Vagina (tissue), 2 donors: ENCODE results near the gene ADGRA1. TPM values are rescaled to one million over a fixed set of nuclear protein-coding genes. Genes with fewer than 3 reads are reported as not detected.

ENCODE experiments used
- DNase-seq, 2 donors: peaks; one replicate each; pipeline ENCODE4 v3.0.0-alpha.2; 2017; ENCODE audit errors: extremely low spot score in 2 of 2
- H3K27ac ChIP-seq: fragments of 200-600 bp; sonication (generic); one replicate; pipeline ENCODE4 v1.5.1; 2019
- H3K27me3 ChIP-seq: fragments of 200-600 bp; sonication (generic); one replicate; pipeline ENCODE4 v1.5.1; 2019
- H3K36me3 ChIP-seq, 2 donors: fragments of 200-600 bp; sonication (generic); one replicate each; pipeline ENCODE4 v1.5.1; 2017 to 2019
- H3K4me1 ChIP-seq: fragments of 200-600 bp; sonication (generic); one replicate; pipeline ENCODE4 v1.5.1; 2019
- H3K4me3 ChIP-seq, 2 donors: fragments of 200-600 bp; sonication (generic); 1 replicate in 1 of 2; 2 replicates in 1 of 2; pipeline ENCODE4 v1.5.1; 2016 to 2019
- H3K9me3 ChIP-seq: fragments of 200-600 bp; sonication (generic); one replicate; pipeline ENCODE4 v1.5.1; 2019
- POLR2A ChIP-seq, 2 donors: fragments of 450-650 bp; IDR thresholded peaks; one replicate each; pipeline ENCODE4 v1.6.1; 2017; ENCODE audit warnings: antibody characterized with exemption in 2 of 2, mild to moderate bottlenecking in 2 of 2, moderate library complexity in 2 of 2
- POLR2AphosphoS5 ChIP-seq, 2 donors: sonication (generic); formaldehyde crosslinking; IDR thresholded peaks; one replicate each; pipeline ENCODE4 v1.9.0; 2017; ENCODE audit warnings: antibody characterized with exemption in 2 of 2, mild to moderate bottlenecking in 2 of 2, low read depth in 1 of 2; ENCODE audit not compliant: insufficient read depth in 1 of 2
- intact Hi-C: fragments of 100-400 bp; cut with DNase I; formaldehyde crosslinking; loops from one replicate; pipeline ENCODE4 v1.15.1; 2023
- total RNA-seq: library from RNA; depleted of rRNA; stranded (reverse); fragments of >200 nt; gene quantifications from one replicate; pipeline ENCODE4 v1.2.3, GENCODE V29; 2016
- TF ChIP-seq, protein P1 (sequence below), 3 experiments: fragments of 450-650 bp in 2 of 3; fragments of 200-600 bp in 1 of 3; sonication (generic) in 1 of 3; IDR thresholded peaks; one replicate each; pipeline ENCODE4 v1.5.1; 2017 to 2019; ENCODE audit warnings: antibody characterized with exemption in 3 of 3, mild to moderate bottlenecking in 2 of 3, moderate library complexity in 2 of 3

The ADGRA1 gene
- total RNA-seq, 1 donor from 2014 or later, result 0.49 TPM

DNA sequence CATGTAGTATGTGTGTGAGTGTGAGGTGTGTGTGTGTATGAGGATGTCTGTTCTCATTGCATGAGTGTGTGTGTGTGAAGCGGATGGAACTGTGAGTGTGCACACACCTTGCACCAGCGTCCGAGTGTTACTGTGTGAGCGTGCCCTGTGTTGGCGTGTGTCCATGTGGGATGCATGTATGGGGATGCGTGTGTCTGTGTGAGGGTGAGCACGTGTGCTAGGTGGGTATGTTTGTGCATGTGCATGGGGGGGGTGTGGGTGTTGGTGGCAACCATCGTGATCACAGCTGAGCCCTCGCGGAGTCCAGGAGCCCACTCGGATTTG is 78.7 kb downstream of the ADGRA1 start:
- no peak for DNase-seq
- no peak for TF ChIP-seq POLR2AphosphoS5 (IDR thresholded peaks at IDR 0.05; ENCODE audit: insufficient read depth in 1 of 2, low read depth in 1 of 2)
- TF ChIP-seq, protein P1, sequence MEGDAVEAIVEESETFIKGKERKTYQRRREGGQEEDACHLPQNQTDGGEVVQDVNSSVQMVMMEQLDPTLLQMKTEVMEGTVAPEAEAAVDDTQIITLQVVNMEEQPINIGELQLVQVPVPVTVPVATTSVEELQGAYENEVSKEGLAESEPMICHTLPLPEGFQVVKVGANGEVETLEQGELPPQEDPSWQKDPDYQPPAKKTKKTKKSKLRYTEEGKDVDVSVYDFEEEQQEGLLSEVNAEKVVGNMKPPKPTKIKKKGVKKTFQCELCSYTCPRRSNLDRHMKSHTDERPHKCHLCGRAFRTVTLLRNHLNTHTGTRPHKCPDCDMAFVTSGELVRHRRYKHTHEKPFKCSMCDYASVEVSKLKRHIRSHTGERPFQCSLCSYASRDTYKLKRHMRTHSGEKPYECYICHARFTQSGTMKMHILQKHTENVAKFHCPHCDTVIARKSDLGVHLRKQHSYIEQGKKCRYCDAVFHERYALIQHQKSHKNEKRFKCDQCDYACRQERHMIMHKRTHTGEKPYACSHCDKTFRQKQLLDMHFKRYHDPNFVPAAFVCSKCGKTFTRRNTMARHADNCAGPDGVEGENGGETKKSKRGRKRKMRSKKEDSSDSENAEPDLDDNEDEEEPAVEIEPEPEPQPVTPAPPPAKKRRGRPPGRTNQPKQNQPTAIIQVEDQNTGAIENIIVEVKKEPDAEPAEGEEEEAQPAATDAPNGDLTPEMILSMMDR (IDR thresholded peaks at IDR 0.05), result no peak
- TF ChIP-seq POLR2A (IDR thresholded peaks at IDR 0.05), result no peak
- Histone ChIP-seq H3K4me3 (no peak overlapping the region), H3K4me1 (peaks cover 4% of the 10 kb centered on the region), H3K9me3 (no peaks in the 10 kb centered on the region), H3K27me3 (no peaks in the 10 kb centered on the region), H3K36me3 (no peaks in the 10 kb centered on the region), H3K27ac (no peak overlapping the region)
- intact Hi-C loops, result no loop called here

DNA sequence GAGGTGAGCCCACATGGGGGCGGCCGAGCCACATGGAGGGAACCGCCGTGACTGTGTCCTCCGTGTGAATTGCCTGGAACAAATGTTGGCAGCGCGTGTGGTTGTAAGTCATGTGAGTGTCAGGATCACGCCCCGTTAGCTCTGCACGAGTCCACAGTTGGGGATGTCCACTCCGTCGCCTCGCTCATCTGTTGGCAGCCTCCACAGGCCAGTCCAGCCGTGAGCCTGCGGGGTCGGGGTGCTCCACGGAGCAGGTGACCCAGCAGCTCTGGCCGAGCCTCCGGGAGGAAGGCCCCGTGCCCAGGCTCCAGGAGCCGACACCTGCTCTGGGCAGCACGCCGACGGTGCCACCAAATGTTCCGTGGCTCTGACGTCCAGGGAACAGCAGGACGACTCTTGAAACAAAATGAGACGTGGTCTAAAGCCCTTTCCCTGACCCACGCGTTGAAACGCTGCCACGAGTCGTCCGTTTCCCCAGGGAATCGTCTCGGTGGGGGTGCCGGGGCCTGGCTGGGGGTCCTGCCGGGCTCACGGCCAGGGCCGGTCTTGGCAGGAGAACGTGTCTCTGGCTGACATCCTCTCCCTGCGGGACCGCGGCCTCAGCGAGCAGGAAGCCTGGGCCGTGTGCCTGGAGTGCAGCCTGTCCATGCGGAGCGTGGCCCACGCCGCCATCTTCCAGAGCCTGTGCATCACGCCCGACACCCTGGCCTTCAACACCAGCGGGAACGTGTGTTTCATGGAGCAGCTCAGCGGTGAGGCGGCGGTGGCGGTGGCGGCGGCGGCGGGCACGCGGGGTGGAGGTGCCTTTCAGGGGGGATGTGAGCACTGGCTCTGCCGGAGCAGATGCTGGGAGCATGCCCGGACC is 79.3 kb downstream of the ADGRA1 start:
- no peaks in the 10 kb centered on the region for H3K27me3 ChIP-seq
- TF ChIP-seq, protein P1 (IDR thresholded peaks at IDR 0.05), result no peak
- TF ChIP-seq POLR2AphosphoS5 (IDR thresholded peaks at IDR 0.05; ENCODE audit: insufficient read depth in 1 of 2, low read depth in 1 of 2), result no peak
- TF ChIP-seq POLR2A (IDR thresholded peaks at IDR 0.05), result no peak
- no peak for DNase-seq
- no peaks in the 10 kb centered on the region for H3K4me1 ChIP-seq
- no peaks in the 10 kb centered on the region for H3K9me3 ChIP-seq
- no peaks in the 10 kb centered on the region for H3K36me3 ChIP-seq
- H3K27ac ChIP-seq, result no peak overlapping the region
- intact Hi-C loops, result no loop called here
- H3K4me3 ChIP-seq, result no peak overlapping the region

DNA sequence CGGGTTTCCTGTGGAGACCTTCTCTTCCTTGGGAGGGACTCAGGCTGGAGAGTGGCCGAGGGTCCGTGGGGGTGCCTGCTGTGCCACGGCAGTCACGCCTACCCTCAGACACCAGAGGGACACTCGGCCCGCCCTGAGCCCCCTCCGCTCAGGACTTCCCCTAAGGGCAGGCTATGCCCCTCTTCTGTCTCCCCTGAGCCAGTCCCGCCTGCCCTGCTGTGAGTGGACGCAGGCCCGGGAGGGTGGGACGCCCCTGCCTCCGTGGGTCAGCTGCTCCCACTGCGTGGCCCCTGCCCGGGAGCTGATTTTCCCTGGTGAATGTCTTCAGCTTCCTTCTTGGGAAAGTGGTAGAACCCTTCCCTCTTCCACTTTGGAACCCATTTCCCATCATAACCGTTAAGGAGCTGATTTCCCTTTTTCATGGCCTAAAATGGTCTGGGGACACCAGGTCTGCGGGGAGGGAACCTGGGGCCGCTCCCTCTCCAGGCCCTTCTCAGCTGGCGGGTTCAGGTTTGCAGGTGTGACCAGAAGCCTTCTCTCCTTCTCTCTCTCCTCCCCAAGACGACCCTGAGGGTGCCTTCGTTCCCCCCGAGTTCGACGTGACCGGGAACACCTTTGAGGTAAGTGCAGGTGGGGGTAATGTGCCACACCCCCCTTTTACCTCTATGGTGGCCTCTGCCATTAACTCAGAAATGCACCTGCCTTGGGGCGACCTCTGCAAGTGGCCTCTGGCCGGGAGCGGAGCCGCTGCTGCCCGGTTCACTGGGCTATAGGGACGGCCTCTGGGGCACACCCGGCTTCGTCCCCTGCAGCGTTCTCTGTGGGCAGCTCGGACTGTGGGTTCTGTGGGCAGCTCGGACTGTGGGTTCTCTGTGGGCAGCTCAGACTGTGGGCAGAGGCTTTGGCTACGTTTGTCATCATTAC is 80.2 kb downstream of the ADGRA1 start:
- TF ChIP-seq, protein P1 (IDR thresholded peaks at IDR 0.05), result no peak
- TF ChIP-seq POLR2A (IDR thresholded peaks at IDR 0.05) (no peak), POLR2AphosphoS5 (IDR thresholded peaks at IDR 0.05; ENCODE audit: insufficient read depth in 1 of 2, low read depth in 1 of 2) (no peak)
- DNase-seq, result no peak
- Histone ChIP-seq H3K36me3 (no peaks in the 10 kb centered on the region), H3K9me3 (no peaks in the 10 kb centered on the region), H3K27ac (no peak overlapping the region), H3K27me3 (no peaks in the 10 kb centered on the region), H3K4me1 (no peaks in the 10 kb centered on the region), H3K4me3 (no peak overlapping the region)
- intact Hi-C loops, result no loop called here

DNA sequence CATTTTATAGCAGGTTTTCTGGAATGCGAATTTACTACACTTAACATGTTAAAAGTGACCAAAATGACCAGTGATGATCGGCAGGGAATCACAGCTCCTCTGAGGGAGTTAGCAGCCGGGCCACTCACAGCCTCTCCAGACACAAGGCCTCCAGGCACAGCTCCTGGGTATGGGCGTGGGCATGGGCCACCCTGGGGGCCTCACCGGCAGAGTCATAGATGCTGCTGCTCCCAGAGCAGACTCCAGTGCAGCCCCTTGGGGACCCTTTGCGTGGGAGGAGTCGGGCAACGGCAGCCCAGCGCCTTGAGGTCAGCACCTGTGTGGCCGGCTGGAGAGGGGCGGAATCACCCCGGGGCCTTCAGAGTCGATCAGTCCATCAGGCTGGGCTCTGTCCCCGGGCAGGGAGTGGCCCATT is 80.9 kb downstream of the ADGRA1 start:
- no peak for TF ChIP-seq POLR2AphosphoS5 (IDR thresholded peaks at IDR 0.05; ENCODE audit: insufficient read depth in 1 of 2, low read depth in 1 of 2)
- no peak for TF ChIP-seq POLR2A (IDR thresholded peaks at IDR 0.05)
- TF ChIP-seq, protein P1 (IDR thresholded peaks at IDR 0.05), result no peak

More for the DNA sequence above, 80.9 kb downstream of the ADGRA1 start:
- Histone ChIP-seq H3K27me3 (no peaks in the 10 kb centered on the region), H3K9me3 (no peaks in the 10 kb centered on the region), H3K4me3 (no peak overlapping the region), H3K4me1 (no peaks in the 10 kb centered on the region), H3K36me3 (no peaks in the 10 kb centered on the region), H3K27ac (no peak overlapping the region)
- intact Hi-C loops, result no loop called here
- DNase-seq, result no peak
